GM12878 (cell line): ENCODE data around the gene HSD11B1L.

Experiments used
- ATF7 ChIP-seq: fragments of 450-650 bp; IDR thresholded peaks from 2 replicates; pipeline ENCODE4 v1.6.1; 2016; ENCODE audit warnings: low read depth, mild to moderate bottlenecking
- CREB1 ChIP-seq: IDR thresholded peaks from 2 replicates; pipeline ENCODE4 v1.6.1; 2012; ENCODE audit warnings: low read depth, mild to moderate bottlenecking, inconsistent platforms
- CTCF ChIP-seq, 3 experiments: IDR thresholded peaks in 2 of 3; conservative IDR thresholded peaks in 1 of 3; 2 replicates each; pipeline ENCODE4 v1.5.1; 2011; ENCODE audit warnings: low read depth in 3 of 3, low read length in 3 of 3, mild to moderate bottlenecking in 3 of 3, control low read depth in 2 of 3, moderate library complexity in 2 of 3, inconsistent platforms in 1 of 3, mixed read lengths in 1 of 3; ENCODE audit not compliant: control insufficient read depth in 2 of 3, insufficient read depth in 1 of 3; ENCODE audit errors: extremely low read depth in 1 of 3
- EZH2 ChIP-seq: IDR thresholded peaks from 2 replicates; pipeline ENCODE4 v1.6.1; 2012; ENCODE audit warnings: low read depth, mild to moderate bottlenecking, control low read depth, inconsistent platforms, low read length, borderline replicate concordance; ENCODE audit not compliant: control insufficient read depth
- HDGF ChIP-seq: fragments of 450-650 bp; IDR thresholded peaks from 2 replicates; pipeline ENCODE4 v1.6.1; 2016; ENCODE audit warnings: antibody characterized with exemption
- MYC ChIP-seq: IDR thresholded peaks from 2 replicates; pipeline ENCODE4 v1.6.1; 2011; ENCODE audit warnings: mild to moderate bottlenecking, low read length, moderate library complexity, inconsistent platforms; ENCODE audit not compliant: insufficient read depth, insufficient replicate concordance, insufficient read length, severe bottlenecking

DNA sequence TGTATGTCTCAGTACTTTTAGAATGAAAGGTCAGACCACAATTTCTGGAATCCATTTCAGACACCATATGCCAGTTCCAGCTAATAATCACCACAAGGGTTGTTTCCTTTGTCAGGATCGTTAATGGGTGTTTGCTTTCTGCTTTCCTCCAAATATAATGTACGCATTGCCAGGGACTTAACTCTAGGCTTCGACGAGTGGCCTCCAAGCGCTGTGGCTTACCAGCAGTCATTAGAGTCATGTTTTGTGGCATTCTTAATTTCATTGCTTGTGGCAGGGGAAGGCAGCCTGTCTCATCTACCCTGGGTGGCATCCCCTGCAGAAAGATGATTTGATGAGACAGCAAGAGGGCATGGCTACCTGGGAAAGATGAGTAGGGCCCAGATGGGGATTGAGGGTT lies 35.4 kb upstream of the HSD11B1L start:
- TF ChIP-seq MYC: no peak
- no peak for TF ChIP-seq HDGF
- no peak for TF ChIP-seq EZH2
- TF ChIP-seq CTCF (IDR thresholded peaks at IDR 0.05 in 2 of 3, conservative IDR thresholded peaks at IDR 0.05 in 1 of 3; ENCODE audit: control insufficient read depth in 2 of 3, extremely low read depth in 1 of 3, insufficient read depth in 1 of 3, low read depth in 3 of 3, low read length in 3 of 3): no peak
- no peak for TF ChIP-seq ATF7
- TF ChIP-seq CREB1: no peak
